GM21526 (cell line): ENCODE measurements around the gene TPRG1L.

ENCODE experiments used
- ATAC-seq: cut with Tn5 transposase; IDR thresholded peaks from one replicate; pipeline ENCODE4 v1.9.1; 2021; ENCODE audit warnings: moderate library complexity; ENCODE audit not compliant: unreplicated experiment, low FRiP score

The TPRG1L gene

GRCh38 chr1:3641816-3642215, 17.0 kb downstream of the TPRG1L start:
- no peak for ATAC-seq

- ATAC-seq, result no peak
Observed at GRCh38 chr1:3642919-3643675, 18.3 kb downstream of the TPRG1L start.

DNA sequence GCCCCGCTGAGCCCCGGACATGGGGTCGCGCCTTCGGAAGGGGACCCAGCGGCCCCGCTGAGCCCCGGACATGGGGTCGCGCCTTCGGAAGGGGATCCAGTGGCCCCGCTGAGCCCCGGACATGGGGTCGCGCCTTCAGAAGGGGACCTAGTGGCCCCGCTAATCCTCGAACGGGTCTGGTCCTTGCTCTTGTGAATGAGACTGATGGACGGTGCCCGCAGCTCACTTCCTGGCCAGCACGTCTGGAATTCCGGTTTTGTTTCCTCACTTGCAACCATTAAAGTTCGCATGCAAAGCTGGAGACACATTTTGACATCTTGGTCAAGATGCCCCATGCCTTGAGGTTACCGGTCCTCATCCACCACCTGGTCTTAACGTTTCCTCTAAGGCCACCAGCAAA, 19.5 kb downstream of the TPRG1L start:
- no peak for ATAC-seq

DNA sequence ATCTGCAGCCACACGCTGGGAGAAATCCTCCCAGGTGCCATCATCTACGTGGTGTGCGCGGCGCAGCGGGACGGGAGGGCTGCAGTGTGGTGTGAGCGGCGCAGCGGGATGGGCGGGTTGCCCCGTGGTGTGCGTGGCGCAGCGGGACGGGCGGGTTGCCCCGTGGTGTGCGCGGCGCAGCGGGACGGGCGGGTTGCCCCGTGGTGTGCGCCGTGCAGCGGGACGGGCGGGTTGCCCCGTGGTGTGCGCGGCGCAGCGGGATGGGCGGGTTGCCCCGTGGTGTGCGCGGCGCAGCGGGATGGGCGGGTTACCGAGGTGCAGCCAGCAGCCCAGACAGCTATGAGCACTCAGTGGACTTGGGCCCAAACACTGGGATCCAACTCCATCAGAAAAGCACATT, 20.4 kb downstream of the TPRG1L start:
- ATAC-seq, result no peak

GRCh38 chr1:3645666-3646355, 21.0 kb downstream of the TPRG1L start:
- ATAC-seq, result no peak

DNA sequence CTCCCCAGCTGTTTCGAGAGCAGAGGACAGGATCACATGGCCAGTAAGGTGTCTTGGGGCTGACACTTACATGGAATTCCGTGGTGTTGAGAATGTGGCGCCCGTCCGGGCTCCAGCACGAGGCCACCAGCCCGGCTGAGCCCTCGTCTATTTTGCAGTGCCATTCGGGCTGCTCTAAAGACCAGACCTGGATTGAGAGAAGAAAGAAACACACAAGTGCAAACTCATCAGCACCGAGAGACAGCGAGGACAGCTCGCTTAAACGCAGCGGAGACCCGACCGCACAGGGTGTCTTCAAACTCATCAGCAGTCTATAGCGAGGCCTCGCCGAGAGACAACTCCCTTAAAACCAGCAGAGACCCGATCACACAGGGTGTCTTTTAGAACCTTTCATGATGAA, 21.8 kb downstream of the TPRG1L start:
- no peak for ATAC-seq

GRCh38 chr1:3649342-3650247, 24.8 kb downstream of the TPRG1L start, which contains the start of gene WRAP73:
Gene WRAP73, minus strand, starts transcription at chr1:3650103. Its CDS starts 104 bp downstream, at chr1:3649999.
- ATAC-seq, result peak; percentile 74

DNA sequence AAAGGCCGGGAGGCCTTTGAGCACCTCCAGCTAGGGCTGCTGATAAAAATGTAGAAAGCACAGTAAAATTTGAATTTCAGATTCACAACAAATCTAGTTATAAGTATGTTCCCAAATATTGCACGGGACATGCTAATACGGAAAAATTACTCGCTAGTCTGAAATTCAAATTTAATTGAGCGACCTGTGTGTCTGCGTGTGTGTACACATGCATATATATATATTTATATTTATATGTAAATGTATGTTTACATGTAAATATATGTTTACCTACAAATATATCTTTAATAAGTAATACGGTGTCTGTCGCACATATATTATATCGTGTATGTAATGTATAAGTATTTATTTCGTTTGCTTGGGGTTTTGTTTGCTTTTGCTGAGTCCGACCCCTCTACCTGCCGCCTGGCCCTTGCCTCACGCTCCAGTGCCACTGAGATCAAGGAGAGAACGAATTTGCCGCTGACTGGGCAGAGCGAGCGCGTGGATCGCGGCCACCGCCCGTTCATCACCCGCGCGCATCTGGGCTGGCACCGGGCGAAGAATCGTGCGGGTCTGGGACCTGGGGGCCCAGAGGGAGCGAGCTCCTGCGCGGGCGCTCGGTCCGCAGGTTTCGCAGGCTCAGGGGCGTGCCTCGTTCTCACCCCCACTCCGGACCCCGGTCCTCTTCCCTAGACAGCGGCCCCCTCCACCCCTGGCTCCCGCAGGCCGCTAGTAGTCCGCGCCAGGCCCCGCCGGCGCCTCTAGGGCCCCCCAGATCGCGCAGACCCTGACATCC, 25.6 kb downstream of the TPRG1L start:
- no peak for ATAC-seq

DNA sequence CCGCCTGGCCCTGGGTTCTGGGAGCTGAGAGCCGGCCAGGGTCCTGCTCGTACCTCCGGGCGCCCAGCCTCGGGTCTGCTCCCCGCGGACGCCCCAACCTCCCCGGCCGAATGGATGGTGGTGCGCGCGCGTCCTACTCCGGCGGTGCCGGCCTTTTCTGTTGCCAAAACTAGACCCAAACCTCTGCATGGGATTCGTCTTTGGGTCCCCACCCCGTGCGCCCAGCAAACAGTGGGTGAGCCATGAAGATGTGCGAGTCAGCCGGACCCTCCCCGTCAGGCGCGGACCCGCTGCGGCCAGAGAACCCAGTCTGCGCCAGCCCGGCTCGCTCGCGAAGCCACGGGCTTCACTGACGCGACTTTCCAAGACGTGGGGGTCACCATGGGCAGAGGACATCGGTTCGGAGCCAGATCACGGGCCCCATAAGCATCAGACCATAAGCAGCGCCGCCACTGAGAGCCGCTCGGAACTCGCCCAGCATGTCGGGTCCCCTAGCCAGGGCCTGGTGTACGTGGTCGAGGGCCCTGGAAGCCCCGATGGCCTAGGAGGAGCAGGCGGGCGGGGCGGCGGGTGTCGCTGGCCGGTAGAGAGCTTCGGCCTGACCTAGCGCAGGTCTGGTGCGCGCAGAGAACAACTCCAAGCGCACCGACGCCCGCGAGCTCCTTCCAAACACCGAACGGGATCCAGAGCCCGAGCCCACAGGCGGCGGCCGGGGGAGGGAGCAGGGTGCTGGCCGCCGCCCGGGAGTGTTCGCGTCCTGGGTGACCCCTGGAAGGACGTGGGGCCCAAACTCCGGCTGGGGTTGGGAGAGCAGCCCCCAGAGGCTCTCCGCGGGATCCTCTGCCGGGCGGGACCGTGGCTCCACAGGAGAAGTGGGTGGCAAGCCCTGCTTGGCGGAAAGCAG, 26.5 kb downstream of the TPRG1L start:
- ATAC-seq, result no peak

GRCh38 chr1:3651930-3652547, 27.2 kb downstream of the TPRG1L start, which contains the start of gene TP73:
Gene TP73, plus strand, starts transcription at chr1:3652516. Its CDS starts 29,850 bp downstream, at chr1:3682366.
- ATAC-seq, result no peak

- no peak for ATAC-seq
Observed at GRCh38 chr1:3652548-3653285, 27.9 kb downstream of the TPRG1L start.

- ATAC-seq, result no peak
Observed at GRCh38 chr1:3653286-3653618, 28.4 kb downstream of the TPRG1L start.

- ATAC-seq, result no peak
Observed at GRCh38 chr1:3654549-3655281, 29.9 kb downstream of the TPRG1L start.

DNA sequence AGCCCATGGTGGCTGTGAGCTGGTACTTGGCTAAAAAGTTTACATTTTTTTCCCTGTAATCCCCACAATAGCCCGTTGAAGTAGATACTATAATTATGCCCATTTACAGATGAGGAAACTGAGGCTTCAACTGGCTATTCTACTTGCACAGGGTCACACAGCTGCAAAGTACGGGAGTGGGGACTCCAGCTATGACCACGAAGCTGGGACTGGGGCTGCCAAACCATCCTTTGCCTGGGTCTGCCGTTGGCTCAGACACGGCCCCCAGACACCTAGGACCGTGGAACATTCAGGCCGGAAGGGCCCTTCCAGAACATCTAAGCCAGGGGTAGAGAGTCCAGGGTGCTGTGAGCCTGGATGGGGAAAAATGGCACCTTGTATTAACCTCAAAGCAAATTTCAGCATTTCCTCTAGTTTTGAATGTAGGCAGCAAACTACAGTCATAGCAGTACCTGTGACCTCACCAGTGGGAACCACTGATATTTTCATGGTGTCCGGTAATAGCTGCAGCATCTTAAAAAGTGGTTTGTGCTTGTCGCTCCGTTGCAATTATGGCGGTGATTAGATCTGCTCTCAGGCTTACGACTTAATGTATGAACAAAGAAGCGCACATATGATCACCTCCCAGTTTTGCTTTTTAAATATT, 31.8 kb downstream of the TPRG1L start:
- ATAC-seq, result peak; percentile 54

DNA sequence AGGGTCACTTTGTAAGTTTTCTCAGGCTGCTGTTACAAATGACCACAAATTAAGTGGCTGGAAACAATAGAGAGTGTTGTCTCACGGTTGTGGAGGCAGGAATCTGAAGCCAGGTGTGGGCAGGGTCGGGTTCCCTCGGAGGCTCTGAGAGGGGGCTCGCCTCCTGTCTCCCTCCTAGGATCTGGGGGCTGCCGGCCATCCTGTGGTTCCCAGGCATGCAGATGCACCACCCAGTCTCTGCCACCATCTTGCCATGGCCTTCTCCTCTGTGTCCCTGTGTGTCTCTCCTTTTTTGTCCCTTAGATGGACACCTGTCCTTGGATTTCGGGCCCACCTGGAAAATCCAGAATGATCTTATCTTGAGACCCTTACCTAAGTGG, 32.3 kb downstream of the TPRG1L start:
- ATAC-seq, result peak; percentile 18

- ATAC-seq, result no peak
Observed at GRCh38 chr1:3657578-3658230, 32.9 kb downstream of the TPRG1L start.

- no peak for ATAC-seq
Observed at GRCh38 chr1:3658231-3658615, 33.4 kb downstream of the TPRG1L start.
